Type B pancreatic cell (in vitro differentiated cells): ENCODE data around the gene CENPB. TPM values are rescaled to one million over a fixed set of nuclear protein-coding genes. Genes with fewer than 3 reads are reported as not detected.

Experiments used
- DNase-seq: peaks from one replicate; pipeline ENCODE4 v3.0.0; 2021; ENCODE audit warnings: mixed read lengths; ENCODE audit not compliant: unreplicated experiment; ENCODE audit errors: extremely low spot score
- H3K27ac Mint-ChIP-seq: 2 replicates; pipeline ENCODE4 v1.8.0; 2021; ENCODE audit warnings: mild to moderate bottlenecking, mixed read lengths
- H3K27me3 Mint-ChIP-seq: 2 replicates; pipeline ENCODE4 v1.8.0; 2021; ENCODE audit warnings: mixed read lengths
- H3K36me3 Mint-ChIP-seq: 2 replicates; pipeline ENCODE4 v1.8.0; 2021; ENCODE audit warnings: mixed read lengths
- H3K4me1 Mint-ChIP-seq: one replicate; pipeline ENCODE4 v1.8.0; 2021; ENCODE audit warnings: mixed read lengths; ENCODE audit not compliant: unreplicated experiment
- H3K4me3 Mint-ChIP-seq: 2 replicates; pipeline ENCODE4 v1.8.0; 2021; ENCODE audit warnings: mild to moderate bottlenecking, mixed read lengths
- H3K9me3 Mint-ChIP-seq: 2 replicates; pipeline ENCODE4 v1.8.0; 2021; ENCODE audit warnings: mixed read lengths
- total RNA-seq: library from RNA; stranded (reverse); gene quantifications from 2 replicates; pipeline ENCODE4 v1.2.1, GENCODE V29; 2021; ENCODE audit warnings: low replicate concordance
- TF ChIP-seq, protein P1 (sequence below): fragments of 200-600 bp; sonication (generic); conservative IDR thresholded peaks from 2 replicates; pipeline ENCODE4 v1.5.0; 2021; ENCODE audit warnings: antibody characterized with exemption, mild to moderate bottlenecking

Gene CENPB
- total RNA-seq, 1 donor from 2014 or later = 63.2 TPM

DNA sequence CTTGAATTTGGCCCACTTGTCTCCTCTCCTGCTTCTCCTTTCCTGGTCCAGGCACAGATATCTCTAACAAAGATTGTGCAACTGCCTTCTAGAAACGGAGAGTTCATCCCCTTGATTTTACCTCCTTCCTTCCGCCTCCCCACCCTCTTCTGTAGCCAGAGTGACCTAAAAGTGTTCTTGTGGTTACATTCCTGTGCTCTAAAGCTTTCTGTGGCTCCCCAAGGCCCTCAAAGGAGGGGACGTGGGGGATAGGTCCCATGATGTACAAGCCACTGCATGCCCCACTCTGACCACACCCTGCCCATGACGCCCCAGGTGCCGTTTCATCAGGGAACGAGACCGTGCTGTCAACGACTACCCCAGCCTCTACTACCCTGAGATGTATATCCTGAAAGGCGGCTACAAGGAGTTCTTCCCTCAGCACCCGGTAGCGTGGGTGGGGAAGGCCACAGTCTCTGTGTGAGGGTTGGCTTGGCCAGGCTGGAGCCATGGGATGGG is 17.8 kb upstream of the CENPB start:
- H3K4me3 Mint-ChIP-seq = no peak overlapping the region
- peak overlapping the region; percentile 48 for H3K27ac Mint-ChIP-seq
- DNase-seq = no peak

DNA sequence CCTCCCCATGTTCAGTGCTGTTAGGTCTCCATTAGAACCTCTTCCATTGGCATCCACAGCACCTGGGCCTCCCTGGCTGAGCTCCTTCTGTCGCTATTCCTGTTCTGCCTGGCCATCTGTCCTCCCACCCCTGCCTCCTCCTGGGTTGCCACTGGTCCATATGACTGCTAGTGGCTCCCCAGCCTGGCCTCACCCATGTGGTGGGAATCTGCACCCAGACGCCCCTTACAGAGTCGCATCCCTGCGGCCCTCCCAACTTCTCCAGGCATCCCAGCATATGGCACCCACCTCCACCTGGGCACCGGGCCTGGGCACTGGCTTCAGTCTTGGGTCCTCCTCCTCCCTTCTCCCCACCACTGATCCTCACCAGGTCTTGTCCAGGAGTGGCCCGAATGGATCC is 17.3 kb upstream of the CENPB start:
- no peak overlapping the region for H3K4me3 Mint-ChIP-seq
- H3K9me3 Mint-ChIP-seq = no peaks in the 10 kb centered on the region
- peaks cover 24% of the 10 kb centered on the region for H3K36me3 Mint-ChIP-seq
- H3K27ac Mint-ChIP-seq = peak overlapping the region; percentile 48
- no peaks in the 10 kb centered on the region for H3K27me3 Mint-ChIP-seq
- no peak for DNase-seq
- peaks cover 35% of the 10 kb centered on the region for H3K4me1 Mint-ChIP-seq
- TF ChIP-seq, protein P1, sequence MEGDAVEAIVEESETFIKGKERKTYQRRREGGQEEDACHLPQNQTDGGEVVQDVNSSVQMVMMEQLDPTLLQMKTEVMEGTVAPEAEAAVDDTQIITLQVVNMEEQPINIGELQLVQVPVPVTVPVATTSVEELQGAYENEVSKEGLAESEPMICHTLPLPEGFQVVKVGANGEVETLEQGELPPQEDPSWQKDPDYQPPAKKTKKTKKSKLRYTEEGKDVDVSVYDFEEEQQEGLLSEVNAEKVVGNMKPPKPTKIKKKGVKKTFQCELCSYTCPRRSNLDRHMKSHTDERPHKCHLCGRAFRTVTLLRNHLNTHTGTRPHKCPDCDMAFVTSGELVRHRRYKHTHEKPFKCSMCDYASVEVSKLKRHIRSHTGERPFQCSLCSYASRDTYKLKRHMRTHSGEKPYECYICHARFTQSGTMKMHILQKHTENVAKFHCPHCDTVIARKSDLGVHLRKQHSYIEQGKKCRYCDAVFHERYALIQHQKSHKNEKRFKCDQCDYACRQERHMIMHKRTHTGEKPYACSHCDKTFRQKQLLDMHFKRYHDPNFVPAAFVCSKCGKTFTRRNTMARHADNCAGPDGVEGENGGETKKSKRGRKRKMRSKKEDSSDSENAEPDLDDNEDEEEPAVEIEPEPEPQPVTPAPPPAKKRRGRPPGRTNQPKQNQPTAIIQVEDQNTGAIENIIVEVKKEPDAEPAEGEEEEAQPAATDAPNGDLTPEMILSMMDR = no peak

More for the DNA sequence above, 17.8 kb upstream of the CENPB start:
- no peaks in the 10 kb centered on the region for H3K9me3 Mint-ChIP-seq
- TF ChIP-seq, protein P1 = no peak
- peaks cover 32% of the 10 kb centered on the region for H3K4me1 Mint-ChIP-seq
- peaks cover 24% of the 10 kb centered on the region for H3K36me3 Mint-ChIP-seq
- no peaks in the 10 kb centered on the region for H3K27me3 Mint-ChIP-seq

DNA sequence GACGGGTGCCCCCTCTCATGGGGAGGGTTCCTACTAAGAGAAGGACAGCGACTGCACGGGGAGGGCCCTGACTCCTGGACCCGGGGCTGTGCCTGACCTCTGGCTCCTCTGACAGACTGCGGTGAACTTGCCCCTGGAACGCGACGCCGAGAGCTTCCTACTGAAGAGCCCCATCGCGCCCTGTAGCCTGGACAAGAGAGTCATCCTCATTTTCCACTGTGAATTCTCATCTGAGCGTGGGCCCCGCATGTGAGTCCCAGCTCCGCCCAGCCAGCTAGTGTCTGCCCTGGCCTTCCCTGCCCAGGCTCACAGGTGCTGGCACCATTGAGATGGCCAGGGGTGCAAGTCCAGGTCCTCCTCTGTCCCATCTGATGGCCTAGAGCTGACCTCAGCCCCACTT is 16.7 kb upstream of the CENPB start:
- no peak for DNase-seq
- H3K4me3 Mint-ChIP-seq = no peak overlapping the region
- no peaks in the 10 kb centered on the region for H3K9me3 Mint-ChIP-seq
- TF ChIP-seq, protein P1 = no peak
- H3K27me3 Mint-ChIP-seq = no peaks in the 10 kb centered on the region
- H3K27ac Mint-ChIP-seq = no peak overlapping the region
- H3K4me1 Mint-ChIP-seq = peaks cover 38% of the 10 kb centered on the region
- peaks cover 24% of the 10 kb centered on the region for H3K36me3 Mint-ChIP-seq

DNA sequence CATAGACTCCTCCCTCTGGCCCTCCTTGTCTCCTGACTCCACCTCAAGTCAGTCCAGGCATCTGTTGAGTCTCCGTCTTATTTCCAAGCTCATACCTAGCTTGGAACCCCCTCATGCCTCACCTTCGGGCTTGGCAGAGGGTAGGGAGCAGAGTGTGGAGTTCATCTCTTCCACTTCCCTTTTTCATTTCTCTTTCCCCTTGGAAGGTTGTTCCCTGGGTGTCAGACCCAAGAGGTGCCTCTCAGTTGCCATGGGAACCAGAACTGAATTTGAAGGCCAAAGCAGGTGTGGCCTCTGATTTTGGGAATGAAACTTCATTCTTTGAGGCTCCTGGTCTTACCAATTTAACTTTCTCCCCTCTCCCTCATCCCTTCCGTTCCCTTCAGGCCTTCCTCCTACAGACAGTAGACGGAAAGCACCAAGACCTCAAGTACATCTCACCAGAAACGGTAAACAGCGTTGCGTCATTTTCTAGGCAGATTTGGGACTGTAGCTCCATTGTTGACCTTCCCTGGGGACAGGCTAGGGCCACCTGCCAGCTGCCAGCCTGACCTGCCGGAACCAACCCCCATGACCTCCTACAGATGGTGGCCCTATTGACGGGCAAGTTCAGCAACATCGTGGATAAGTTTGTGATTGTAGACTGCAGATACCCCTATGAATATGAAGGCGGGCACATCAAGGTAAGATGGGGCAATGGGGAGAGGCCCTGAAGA is 16.1 kb upstream of the CENPB start:
- TF ChIP-seq, protein P1 = no peak
- no peak overlapping the region for H3K4me3 Mint-ChIP-seq
- DNase-seq = no peak
- H3K36me3 Mint-ChIP-seq = peaks cover 24% of the 10 kb centered on the region
- peak overlapping the region; percentile 7 for H3K27ac Mint-ChIP-seq
- H3K9me3 Mint-ChIP-seq = no peaks in the 10 kb centered on the region
- H3K4me1 Mint-ChIP-seq = peaks cover 37% of the 10 kb centered on the region
- H3K27me3 Mint-ChIP-seq = no peaks in the 10 kb centered on the region

DNA sequence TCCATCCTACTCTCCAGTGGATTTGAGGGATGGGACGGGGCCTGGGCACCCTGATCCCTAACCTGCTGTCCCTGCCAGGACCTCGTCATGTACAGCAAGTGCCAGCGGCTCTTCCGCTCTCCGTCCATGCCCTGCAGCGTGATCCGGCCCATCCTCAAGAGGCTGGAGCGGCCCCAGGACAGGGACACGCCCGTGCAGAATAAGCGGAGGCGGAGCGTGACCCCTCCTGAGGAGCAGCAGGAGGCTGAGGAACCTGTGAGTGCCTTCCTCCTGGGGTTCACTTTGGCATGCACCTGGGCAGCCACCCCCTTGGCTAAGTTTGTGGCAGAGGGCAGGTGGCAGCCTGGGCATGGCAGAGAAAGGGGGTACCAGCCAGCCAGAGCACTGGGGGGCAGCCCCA is 15.3 kb upstream of the CENPB start:
- no peak for DNase-seq
- Mint-ChIP-seq H3K4me1 (peaks cover 37% of the 10 kb centered on the region), H3K9me3 (no peaks in the 10 kb centered on the region), H3K4me3 (no peak overlapping the region), H3K27me3 (no peaks in the 10 kb centered on the region), H3K27ac (no peak overlapping the region), H3K36me3 (peaks cover 24% of the 10 kb centered on the region)
- TF ChIP-seq, protein P1 = no peak
